B cell (primary cell): Measurements from ENCODE around the gene CYTH2. TPM values are rescaled to one million over a fixed set of nuclear protein-coding genes. Genes with fewer than 3 reads are reported as not detected.

Experiments
- ATAC-seq: fragments of 200-7000 bp; cut with Tn5 transposase; one replicate; pipeline ENCODE4 v1.10.0; 2021; ENCODE audit warnings: low read depth, mild to moderate bottlenecking, moderate number of reproducible peaks, moderate library complexity
- CTCF ChIA-PET: fragments of 350-600 bp; sonication (Branson Sonifier 250); formaldehyde crosslinking; loops from one replicate; lab custom pipeline; 2021; ENCODE audit warnings: antibody characterized with exemption, inconsistent platforms; lab: Charles Lee
- POLR2A ChIA-PET: fragments of 350-600 bp; sonication (Branson Sonifier 250); formaldehyde crosslinking; loops from one replicate; lab custom pipeline; 2021; ENCODE audit warnings: antibody characterized with exemption; lab: Charles Lee
- DNase-seq: peaks from one replicate; pipeline ENCODE4 v3.0.0; 2013
- H2AFZ ChIP-seq: 2 replicates; pipeline ENCODE4 v1.6.1; 2012; ENCODE audit warnings: mild to moderate bottlenecking, low read depth, low read length; ENCODE audit not compliant: insufficient read depth, poor library complexity, severe bottlenecking
- H3K27ac ChIP-seq, 2 donors: 1 replicate in 1 of 2; 2 replicates in 1 of 2; pipeline ENCODE4 v1.5.1; 2012 to 2013; ENCODE audit warnings: low read length in 2 of 2, mild to moderate bottlenecking in 2 of 2, moderate library complexity in 1 of 2
- H3K27me3 ChIP-seq, 4 experiments: fragments of 200-600 bp in 1 of 4; sonication (generic) in 1 of 4; replicated peaks in 1 of 4; 1 replicate in 2 of 4; 2 replicates in 2 of 4; pipeline versions ENCODE4 v1.6.1 to v1.7.0; 2013 to 2016; ENCODE audit warnings: low read length in 3 of 4, mild to moderate bottlenecking in 2 of 4, mixed read lengths in 1 of 4, moderate library complexity in 1 of 4; ENCODE audit not compliant: insufficient read depth in 4 of 4, control insufficient read depth in 3 of 4; ENCODE audit errors: control extremely low read depth in 1 of 4
- H3K36me3 ChIP-seq, 2 experiments: replicated peaks in 1 of 2; 1 replicate in 1 of 2; 2 replicates in 1 of 2; pipeline versions ENCODE4 v1.6.1 to v1.7.1; 2013; ENCODE audit warnings: low read length in 1 of 2; ENCODE audit not compliant: insufficient read depth in 2 of 2, control insufficient read depth in 1 of 2; ENCODE audit errors: control extremely low read depth in 1 of 2, extremely low read depth in 1 of 2
- H3K4me1 ChIP-seq, 2 donors: fragments of 200-600 bp in 1 of 2; sonication (generic) in 1 of 2; 1 replicate in 1 of 2; 2 replicates in 1 of 2; pipeline versions ENCODE4 v1.5.1 to v1.6.1; 2013 to 2017; ENCODE audit warnings: low read length in 2 of 2; ENCODE audit not compliant: control insufficient read depth in 2 of 2, insufficient read depth in 2 of 2
- H3K4me2 ChIP-seq: replicated peaks from 2 replicates; pipeline ENCODE3; 2012; ENCODE audit warnings: mild to moderate bottlenecking, low read depth, low read length; ENCODE audit not compliant: poor library complexity, severe bottlenecking
- H3K4me3 ChIP-seq, 5 experiments: fragments of 200-600 bp in 1 of 5; sonication (generic) in 1 of 5; 1 replicate in 3 of 5; 2 replicates in 2 of 5; pipeline versions ENCODE4 v1.5.1 to v1.7.0; 2011 to 2016; ENCODE audit warnings: low read length in 4 of 5, mild to moderate bottlenecking in 4 of 5, low read depth in 2 of 5, control low read depth in 1 of 5, moderate library complexity in 1 of 5; ENCODE audit not compliant: insufficient read depth in 1 of 5; ENCODE audit errors: control extremely low read depth in 1 of 5, extremely low read depth in 1 of 5
- H3K79me2 ChIP-seq: fragments of 200-600 bp; sonication (generic); one replicate; pipeline ENCODE4 v1.6.0; 2016; ENCODE audit warnings: low read length; ENCODE audit not compliant: control insufficient read depth, insufficient read depth
- H3K9ac ChIP-seq: fragments of 200-600 bp; sonication (generic); 2 replicates; pipeline ENCODE4 v1.6.1; 2017; ENCODE audit warnings: mild to moderate bottlenecking, low read length, moderate library complexity
- H3K9me3 ChIP-seq, 3 donors: one replicate each; pipeline versions ENCODE4 v1.6.1 to v1.7.1; 2013; ENCODE audit warnings: low read length in 2 of 3; ENCODE audit not compliant: control insufficient read depth in 2 of 3, insufficient read depth in 1 of 3; ENCODE audit errors: control extremely low read depth in 1 of 3
- H4K20me1 ChIP-seq: 2 replicates; pipeline ENCODE4 v1.6.0; 2012; ENCODE audit warnings: mild to moderate bottlenecking, low read length; ENCODE audit not compliant: insufficient read depth, control insufficient read depth, poor library complexity, severe bottlenecking
- H3K27ac Mint-ChIP-seq: one replicate; pipeline ENCODE4 v1.8.0; 2021; ENCODE audit warnings: mixed read lengths
- H3K27me3 Mint-ChIP-seq: one replicate; pipeline ENCODE4 v1.8.0; 2021; ENCODE audit warnings: mixed read lengths
- H3K4me1 Mint-ChIP-seq: one replicate; pipeline ENCODE4 v1.8.0; 2021; ENCODE audit warnings: mixed read lengths
- H3K4me3 Mint-ChIP-seq: one replicate; pipeline ENCODE4 v1.8.0; 2021; ENCODE audit warnings: mixed read lengths
- H3K9me3 Mint-ChIP-seq: one replicate; pipeline ENCODE4 v1.8.0; 2022; ENCODE audit warnings: mixed read lengths; ENCODE audit not compliant: insufficient read depth
- CTCF ChIP-seq: fragments of 200-600 bp; IDR thresholded peaks from one replicate; pipeline ENCODE4 v1.8.0; 2022; ENCODE audit warnings: antibody characterized with exemption, mild to moderate bottlenecking
- EZH2 ChIP-seq: IDR thresholded peaks from 2 replicates; pipeline ENCODE4 v1.6.1; 2012; ENCODE audit warnings: borderline replicate concordance, low read depth, mild to moderate bottlenecking, moderate library complexity, low read length; ENCODE audit not compliant: insufficient read depth, poor library complexity, severe bottlenecking
- WGBS: methylation state at CpG from one replicate; pipeline ENCODE4 v1.1.5; 2013; ENCODE audit warnings: missing lambda C conversion rate; ENCODE audit not compliant: insufficient coverage; 5-methylcytosine and 5-hydroxymethylcytosine counted together
- intact Hi-C: fragments of 100-400 bp; cut with micrococcal nuclease; formaldehyde crosslinking; loops from one replicate; pipeline ENCODE4 v1.10.0; 2022
- polyA plus RNA-seq: library from polyadenylated mRNA; depleted of rRNA; stranded (reverse); fragments of >200 nt; gene quantifications from 2 replicates; pipeline ENCODE4 v1.2.3, GENCODE V29; 2012
- total RNA-seq, 2 donors: library from RNA; stranded (reverse); fragments of 120-200 nt in 1 of 2; gene quantifications; 1 replicate in 1 of 2; 2 replicates in 1 of 2; pipeline versions ENCODE4 v1.2.3 to v1.2.4, GENCODE V29; 2013 to 2022

Gene CYTH2
- total and polyA plus RNA-seq, 2 donors (not counting 1 experiment from before 2014, with no cell fraction given), result 40.7 to 56.0 TPM

- no peak for ATAC-seq
- no peaks in the 10 kb centered on the region for H4K20me1 ChIP-seq
- WGBS, result 66% methylated on average over 3 of the region's 5 CpGs
- Mint-ChIP-seq H3K4me1 (peaks cover 1% of the 10 kb centered on the region), H3K9me3 (no peaks in the 10 kb centered on the region), H3K27ac (no peak overlapping the region), H3K27me3 (peaks cover 28% of the 10 kb centered on the region), H3K4me3 (no peak overlapping the region)
- H3K79me2 ChIP-seq, result no peaks in the 10 kb centered on the region
- H3K4me3 ChIP-seq, result no peak overlapping the region
- no peak overlapping the region for H3K9ac ChIP-seq
- ChIA-PET POLR2A (no interaction called here), CTCF (interaction anchor here (0.6 kb wide), 2 partner anchors 9 to 209 kb away, joined by 3 read pairs; no protein-coding TSS in a partner anchor)
- DNase-seq, result no peak
- TF ChIP-seq EZH2 (no peak), CTCF (no peak)
- H3K4me1 ChIP-seq, result no peaks in the 10 kb centered on the region
- intact Hi-C loops, result no loop called here
- peaks cover 0 to 26% (median 5%) of the 10 kb centered on the region in 4 experiments for H3K27me3 ChIP-seq
- H3K27ac ChIP-seq, result no peak overlapping the region
- H3K9me3 ChIP-seq, result peaks cover 0 to 4% (median 0%) of the 10 kb centered on the region in 3 donors
- no peak overlapping the region for H3K4me2 ChIP-seq
- no peak overlapping the region for H2AFZ ChIP-seq
- no peaks in the 10 kb centered on the region for H3K36me3 ChIP-seq
These were observed 32.6 kb upstream of the CYTH2 start for GRCh38 chr19:48436586-48436985.

- Histone ChIP-seq H4K20me1 (no peaks in the 10 kb centered on the region), H3K27ac (no peak overlapping the region), H3K9me3 (peaks cover 0 to 21% (median 0%) of the 10 kb centered on the region in 3 donors), H3K36me3 (no peaks in the 10 kb centered on the region), H3K27me3 (peaks cover 0 to 37% (median 15%) of the 10 kb centered on the region in 4 experiments), H3K79me2 (peaks cover 16% of the 10 kb centered on the region), H3K4me2 (no peak overlapping the region), H3K9ac (no peak overlapping the region), H3K4me1 (peaks cover 20 to 23% of the 10 kb centered on the region in 2 donors), H3K4me3 (no peak overlapping the region), H2AFZ (no peak overlapping the region)
- intact Hi-C loops, result no loop called here
- peak overlapping the region; percentile 73 for H3K4me3 Mint-ChIP-seq
- TF ChIP-seq EZH2 (no peak), CTCF (no peak)
- H3K27ac Mint-ChIP-seq, result peak overlapping the region; percentile 34
- H3K27me3 Mint-ChIP-seq, result peaks cover 36% of the 10 kb centered on the region
- ChIA-PET CTCF (interaction anchor here (0.8 kb wide), 1 partner anchor 401 kb away, joined by 3 read pairs; no protein-coding TSS in a partner anchor), POLR2A (interaction anchor here (0.6 kb wide), 1 partner anchor 46 kb away, joined by 3 read pairs; no protein-coding TSS in a partner anchor)
- WGBS, result 98% methylated on average over 15 of the region's 20 CpGs
- H3K9me3 Mint-ChIP-seq, result no peaks in the 10 kb centered on the region
- DNase-seq (peak; percentile 24), ATAC-seq (no peak)
- peaks cover 29% of the 10 kb centered on the region for H3K4me1 Mint-ChIP-seq
These were observed 27.7 kb upstream of the CYTH2 start for GRCh38 chr19:48441360-48442050.
